ENCODE results near the gene OR4E1. TPM values are rescaled to one million over a fixed set of nuclear protein-coding genes. Genes with fewer than 3 reads are reported as not detected.

The OR4E1 gene
- total and polyA plus RNA-seq, 4 donors, result 0.06 to 0.09 TPM; not detected in 2

GRCh38 chr14:21668377-21668776 lies 5.2 kb downstream of the OR4E1 start:
- no peak overlapping the region for H3K4me3 ChIP-seq (ENCODE audit: low read depth, low read length)
- no peaks in the 10 kb centered on the region for H3K9me3 ChIP-seq (ENCODE audit: control insufficient read depth, insufficient read depth, low read length)
- H3K4me1 ChIP-seq (ENCODE audit: control insufficient read depth, insufficient read depth, low read length), result no peaks in the 10 kb centered on the region
- DNase-seq (ENCODE audit: low read depth in 4 of 6, low spot score in 6 of 6), result no peak
- H3K27me3 ChIP-seq (ENCODE audit: control insufficient read depth, insufficient read depth, low read length), result no peaks in the 10 kb centered on the region
- H3K27ac ChIP-seq (ENCODE audit: low read depth, low read length), result no peak overlapping the region
- H3K36me3 ChIP-seq (ENCODE audit: control insufficient read depth, insufficient read depth, low read length), result no peaks in the 10 kb centered on the region
- WGBS (ENCODE audit: insufficient coverage), result no CpG with 5 or more reads among the region's 3 CpGs

- 100% methylated on average over 1 of the region's 1 CpG for WGBS (ENCODE audit: insufficient coverage)
- H3K9me3 ChIP-seq (ENCODE audit: control insufficient read depth, insufficient read depth, low read length), result no peaks in the 10 kb centered on the region
- H3K4me3 ChIP-seq (ENCODE audit: low read depth, low read length), result no peak overlapping the region
- no peaks in the 10 kb centered on the region for H3K27me3 ChIP-seq (ENCODE audit: control insufficient read depth, insufficient read depth, low read length)
- H3K27ac ChIP-seq (ENCODE audit: low read depth, low read length), result no peak overlapping the region
- no peaks in the 10 kb centered on the region for H3K36me3 ChIP-seq (ENCODE audit: control insufficient read depth, insufficient read depth, low read length)
- no peaks in the 10 kb centered on the region for H3K4me1 ChIP-seq (ENCODE audit: control insufficient read depth, insufficient read depth, low read length)
- no peak for DNase-seq (ENCODE audit: low read depth in 4 of 6, low spot score in 6 of 6)
Observed at GRCh38 chr14:21656980-21657379, 16.6 kb downstream of the OR4E1 start.

DNA sequence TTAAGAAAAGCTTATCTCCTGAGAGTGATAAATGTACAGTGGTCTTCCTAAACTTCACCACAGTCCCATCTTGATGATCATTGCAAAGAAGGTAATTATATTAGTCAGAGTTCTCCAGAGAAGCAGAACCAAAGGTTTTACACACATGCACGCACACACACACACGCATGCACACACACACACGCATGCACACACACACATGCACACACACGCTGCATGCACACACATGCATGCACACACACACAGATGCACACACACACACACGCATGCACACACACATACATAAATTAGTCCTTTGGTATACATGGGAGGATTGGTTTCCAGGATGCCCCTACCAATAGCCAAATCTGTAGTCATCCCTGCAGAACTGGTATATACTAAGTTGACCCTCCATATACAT lies 19.4 kb downstream of the OR4E1 start:
- H3K27me3 ChIP-seq (ENCODE audit: control insufficient read depth, insufficient read depth, low read length), result no peaks in the 10 kb centered on the region
- no peak for DNase-seq (ENCODE audit: low read depth in 4 of 6, low spot score in 6 of 6)
- H3K9me3 ChIP-seq (ENCODE audit: control insufficient read depth, insufficient read depth, low read length), result no peaks in the 10 kb centered on the region
- no peaks in the 10 kb centered on the region for H3K36me3 ChIP-seq (ENCODE audit: control insufficient read depth, insufficient read depth, low read length)
- H3K4me1 ChIP-seq (ENCODE audit: control insufficient read depth, insufficient read depth, low read length), result no peaks in the 10 kb centered on the region
- no peak overlapping the region for H3K27ac ChIP-seq (ENCODE audit: low read depth, low read length)
- 100% methylated on average over 2 of the region's 5 CpGs for WGBS (ENCODE audit: insufficient coverage)
- no peak overlapping the region for H3K4me3 ChIP-seq (ENCODE audit: low read depth, low read length)

GRCh38 chr14:21653331-21653885 lies 20.2 kb downstream of the OR4E1 start, which contains the start of gene OR4E2:
Gene OR4E2, plus strand, starts transcription at chr14:21653835. Its CDS starts 11,248 bp downstream, at chr14:21665083.
- Histone ChIP-seq H3K4me1 (ENCODE audit: control insufficient read depth, insufficient read depth, low read length) (no peaks in the 10 kb centered on the region), H3K27me3 (ENCODE audit: control insufficient read depth, insufficient read depth, low read length) (no peaks in the 10 kb centered on the region), H3K9me3 (ENCODE audit: control insufficient read depth, insufficient read depth, low read length) (no peaks in the 10 kb centered on the region), H3K4me3 (ENCODE audit: low read depth, low read length) (no peak within 1 kb of the TSS), H3K36me3 (ENCODE audit: control insufficient read depth, insufficient read depth, low read length) (no peaks in the 10 kb centered on the region), H3K27ac (ENCODE audit: low read depth, low read length) (no peak within 1 kb of the TSS)
- 100% methylated on average over 1 of the region's 2 CpGs for WGBS (ENCODE audit: insufficient coverage)
- no peak for DNase-seq (ENCODE audit: low read depth in 4 of 6, low spot score in 6 of 6)

DNA sequence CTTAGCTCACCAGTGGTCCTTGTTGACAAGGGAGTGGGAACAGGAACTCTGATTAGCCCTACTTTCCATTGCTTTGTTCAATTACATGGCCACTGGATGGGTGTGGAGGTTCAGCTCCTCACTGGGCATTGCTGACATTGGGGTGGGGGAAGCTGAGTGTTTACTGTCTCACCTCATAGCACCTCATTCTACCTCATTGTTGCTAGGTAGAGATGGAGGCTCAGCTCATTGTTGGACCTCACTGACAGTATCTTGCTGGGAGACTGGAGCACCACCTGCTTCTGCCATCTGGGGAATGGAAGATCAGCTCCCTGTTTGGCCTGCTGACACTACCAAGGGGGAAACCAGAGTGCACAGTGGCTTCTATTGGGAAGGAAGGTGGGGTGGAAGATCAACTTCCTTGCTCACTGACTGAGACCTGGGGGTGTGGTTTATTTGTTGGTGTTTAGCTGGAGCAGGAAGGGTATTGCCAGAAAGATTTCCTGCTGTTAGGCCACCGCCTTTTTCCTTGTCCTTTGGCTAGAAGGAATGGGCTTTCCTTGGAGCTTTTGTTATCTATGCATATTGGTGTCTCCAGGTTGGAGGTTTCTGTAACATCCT lies 21.3 kb downstream of the OR4E1 start:
- WGBS (ENCODE audit: insufficient coverage), result 88% methylated on average over 1 of the region's 1 CpG
- H3K36me3 ChIP-seq (ENCODE audit: control insufficient read depth, insufficient read depth, low read length), result no peaks in the 10 kb centered on the region
- no peak overlapping the region for H3K4me3 ChIP-seq (ENCODE audit: low read depth, low read length)
- no peak for DNase-seq (ENCODE audit: low read depth in 4 of 6, low spot score in 6 of 6)
- no peak overlapping the region for H3K27ac ChIP-seq (ENCODE audit: low read depth, low read length)
- no peaks in the 10 kb centered on the region for H3K9me3 ChIP-seq (ENCODE audit: control insufficient read depth, insufficient read depth, low read length)
- no peaks in the 10 kb centered on the region for H3K4me1 ChIP-seq (ENCODE audit: control insufficient read depth, insufficient read depth, low read length)
- no peaks in the 10 kb centered on the region for H3K27me3 ChIP-seq (ENCODE audit: control insufficient read depth, insufficient read depth, low read length)

DNA sequence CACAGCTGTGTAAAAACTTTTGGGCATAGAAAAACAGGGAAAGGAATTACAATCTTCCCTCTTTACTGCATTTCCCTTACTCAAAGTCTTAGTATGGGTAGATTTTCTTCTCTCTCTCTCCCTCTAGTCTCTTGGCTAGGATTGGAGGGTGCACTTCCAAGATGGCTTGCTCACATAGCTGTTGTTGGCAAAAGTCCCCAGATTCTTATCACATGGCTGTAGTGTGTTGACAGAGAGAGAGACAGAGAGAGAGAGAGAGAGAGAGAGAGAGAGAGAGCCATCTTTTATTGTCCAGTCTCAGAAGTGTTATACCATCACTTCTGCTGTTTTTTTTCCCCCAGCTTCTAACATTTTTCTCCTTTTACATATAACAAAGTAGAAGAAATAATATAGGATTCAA lies 26.2 kb downstream of the OR4E1 start:
- Histone ChIP-seq H3K36me3 (ENCODE audit: control insufficient read depth, insufficient read depth, low read length) (no peaks in the 10 kb centered on the region), H3K4me1 (ENCODE audit: control insufficient read depth, insufficient read depth, low read length) (no peaks in the 10 kb centered on the region), H3K27me3 (ENCODE audit: control insufficient read depth, insufficient read depth, low read length) (no peaks in the 10 kb centered on the region), H3K9me3 (ENCODE audit: control insufficient read depth, insufficient read depth, low read length) (no peaks in the 10 kb centered on the region), H3K4me3 (ENCODE audit: low read depth, low read length) (no peak overlapping the region), H3K27ac (ENCODE audit: low read depth, low read length) (no peak overlapping the region)
- peak in 1 of 6 donors; percentile 76 for DNase-seq (ENCODE audit: low read depth in 4 of 6, low spot score in 6 of 6)

DNA sequence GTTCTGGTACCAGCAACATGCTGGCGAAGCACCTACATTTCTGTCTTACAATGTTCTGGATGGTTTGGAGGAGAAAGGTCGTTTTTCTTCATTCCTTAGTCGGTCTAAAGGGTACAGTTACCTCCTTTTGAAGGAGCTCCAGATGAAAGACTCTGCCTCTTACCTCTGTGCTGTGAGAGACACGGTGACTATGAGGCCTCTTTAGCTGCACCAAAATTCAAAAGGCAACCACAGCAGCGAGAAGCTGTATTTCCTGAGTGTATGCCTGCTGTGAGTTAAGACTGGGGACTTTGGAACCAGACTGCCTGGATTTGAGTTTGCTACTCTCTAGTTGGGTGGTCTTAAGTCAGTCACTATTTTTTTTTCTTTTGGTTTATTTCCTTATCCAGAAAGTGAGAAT lies 30.2 kb downstream of the OR4E1 start:
- no peaks in the 10 kb centered on the region for H3K27me3 ChIP-seq (ENCODE audit: control insufficient read depth, insufficient read depth, low read length)
- no peaks in the 10 kb centered on the region for H3K36me3 ChIP-seq (ENCODE audit: control insufficient read depth, insufficient read depth, low read length)
- H3K27ac ChIP-seq (ENCODE audit: low read depth, low read length), result no peak overlapping the region
- no peaks in the 10 kb centered on the region for H3K4me1 ChIP-seq (ENCODE audit: control insufficient read depth, insufficient read depth, low read length)
- DNase-seq (ENCODE audit: low read depth in 4 of 6, low spot score in 6 of 6), result no peak
- no peaks in the 10 kb centered on the region for H3K9me3 ChIP-seq (ENCODE audit: control insufficient read depth, insufficient read depth, low read length)
- 84% methylated on average over 3 of the region's 5 CpGs for WGBS (ENCODE audit: insufficient coverage)
- no peak overlapping the region for H3K4me3 ChIP-seq (ENCODE audit: low read depth, low read length)

DNA sequence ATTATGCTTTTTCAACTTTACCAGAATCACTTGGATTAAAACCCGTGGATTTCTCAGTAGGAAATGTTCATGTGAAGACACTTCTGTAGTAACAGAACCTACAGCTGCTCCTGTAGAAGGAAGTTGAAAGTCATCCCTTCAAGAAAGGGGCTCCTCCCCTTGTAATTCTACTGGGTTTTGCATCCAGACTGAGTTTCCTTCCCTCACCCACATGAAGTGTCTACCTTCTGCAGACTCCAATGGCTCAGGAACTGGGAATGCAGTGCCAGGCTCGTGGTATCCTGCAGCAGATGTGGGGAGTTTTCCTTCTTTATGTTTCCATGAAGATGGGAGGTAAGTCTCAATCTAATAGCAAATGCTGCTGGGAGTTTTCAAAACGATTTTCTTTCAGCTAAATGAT lies 30.9 kb downstream of the OR4E1 start:
- DNase-seq (ENCODE audit: low read depth in 4 of 6, low spot score in 6 of 6), result no peak
- H3K27ac ChIP-seq (ENCODE audit: low read depth, low read length), result no peak overlapping the region
- H3K36me3 ChIP-seq (ENCODE audit: control insufficient read depth, insufficient read depth, low read length), result no peaks in the 10 kb centered on the region
- 40% methylated on average over 1 of the region's 3 CpGs for WGBS (ENCODE audit: insufficient coverage)
- no peaks in the 10 kb centered on the region for H3K9me3 ChIP-seq (ENCODE audit: control insufficient read depth, insufficient read depth, low read length)
- H3K4me3 ChIP-seq (ENCODE audit: low read depth, low read length), result no peak overlapping the region
- no peaks in the 10 kb centered on the region for H3K27me3 ChIP-seq (ENCODE audit: control insufficient read depth, insufficient read depth, low read length)
- H3K4me1 ChIP-seq (ENCODE audit: control insufficient read depth, insufficient read depth, low read length), result no peaks in the 10 kb centered on the region

DNA sequence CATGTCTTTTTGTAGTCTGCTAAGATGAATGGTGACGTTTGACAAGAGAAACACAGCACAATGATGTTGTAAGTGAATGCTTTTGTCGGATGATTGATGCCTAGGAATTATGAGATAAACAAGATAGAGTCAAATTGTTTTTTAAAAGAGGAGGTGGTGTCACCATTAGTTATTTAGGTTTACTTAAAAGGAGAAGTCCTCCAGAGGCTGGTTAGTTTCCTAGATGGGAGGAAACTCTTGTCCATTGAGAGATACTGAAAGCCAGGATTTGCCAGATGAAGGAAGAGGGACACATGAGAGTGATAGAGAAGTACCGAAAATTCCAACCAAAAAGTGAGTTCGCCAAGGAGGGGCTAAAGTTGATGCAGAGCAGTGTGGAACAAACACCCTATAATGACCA lies 38.8 kb downstream of the OR4E1 start, which contains the start of gene OR10G2:
OR10G2 (minus strand) TSS at position 101 of the 400 bp plus-strand sequence; CDS start at position 3, 98 bp downstream.
- no peak for DNase-seq (ENCODE audit: low read depth in 4 of 6, low spot score in 6 of 6)
- 83% methylated on average over 2 of the region's 4 CpGs for WGBS (ENCODE audit: insufficient coverage)
- Histone ChIP-seq H3K9me3 (ENCODE audit: control insufficient read depth, insufficient read depth, low read length) (no peaks in the 10 kb centered on the region), H3K4me1 (ENCODE audit: control insufficient read depth, insufficient read depth, low read length) (no peaks in the 10 kb centered on the region), H3K4me3 (ENCODE audit: low read depth, low read length) (no peak within 1 kb of the TSS), H3K27ac (ENCODE audit: low read depth, low read length) (no peak within 1 kb of the TSS), H3K27me3 (ENCODE audit: control insufficient read depth, insufficient read depth, low read length) (no peaks in the 10 kb centered on the region), H3K36me3 (ENCODE audit: control insufficient read depth, insufficient read depth, low read length) (no peaks in the 10 kb centered on the region)

GRCh38 chr14:21631084-21631483 lies 42.5 kb downstream of the OR4E1 start:
- Histone ChIP-seq H3K27me3 (ENCODE audit: control insufficient read depth, insufficient read depth, low read length) (no peaks in the 10 kb centered on the region), H3K4me3 (ENCODE audit: low read depth, low read length) (no peak overlapping the region), H3K27ac (ENCODE audit: low read depth, low read length) (no peak overlapping the region), H3K36me3 (ENCODE audit: control insufficient read depth, insufficient read depth, low read length) (no peaks in the 10 kb centered on the region), H3K9me3 (ENCODE audit: control insufficient read depth, insufficient read depth, low read length) (no peaks in the 10 kb centered on the region), H3K4me1 (ENCODE audit: control insufficient read depth, insufficient read depth, low read length) (no peaks in the 10 kb centered on the region)
- no peak for DNase-seq (ENCODE audit: low read depth in 4 of 6, low spot score in 6 of 6)
- WGBS (ENCODE audit: insufficient coverage), result no CpG with 5 or more reads among the region's 3 CpGs
